Body of pancreas (tissue), 4 donors: ENCODE results near the gene KRT75. TPM values are rescaled to one million over a fixed set of nuclear protein-coding genes. Genes with fewer than 3 reads are reported as not detected.

Experiments
- ATAC-seq: fragments of 150-250 bp; one replicate; pipeline ENCODE4 v1.9.1; 2016
- DNase-seq, 4 donors: peaks; one replicate each; pipeline ENCODE4 v3.0.0-alpha.2; 2019
- H3K27ac ChIP-seq, 4 donors: fragments of 200-600 bp; sonication (generic); 1 replicate in 3 of 4; 2 replicates in 1 of 4; pipeline versions ENCODE4 v1.5.1 to v1.6.1; 2016 to 2019; ENCODE audit warnings: mild to moderate bottlenecking in 1 of 4, mixed read lengths in 1 of 4, moderate library complexity in 1 of 4
- H3K27me3 ChIP-seq, 2 donors: fragments of 200-600 bp; sonication (generic); one replicate each; pipeline ENCODE4 v1.6.0; 2016; ENCODE audit warnings: mild to moderate bottlenecking in 1 of 2
- H3K36me3 ChIP-seq, 2 donors: fragments of 200-600 bp; sonication (generic); replicated peaks in 1 of 2; 2 replicates each; pipeline ENCODE4 v1.5.1; 2016; ENCODE audit warnings: low read depth in 2 of 2; ENCODE audit not compliant: insufficient read depth in 1 of 2
- H3K4me1 ChIP-seq: fragments of 200-600 bp; sonication (generic); one replicate; pipeline ENCODE4 v1.6.0; 2016
- H3K4me3 ChIP-seq, 2 donors: fragments of 200-600 bp; sonication (generic); 1 replicate in 1 of 2; 2 replicates in 1 of 2; pipeline ENCODE4 v1.5.1; 2016 to 2019
- H3K9me3 ChIP-seq, 3 donors: fragments of 200-600 bp; sonication (generic); 1 replicate in 2 of 3; 2 replicates in 1 of 3; pipeline ENCODE4 v1.5.1; 2016
- CTCF ChIP-seq, 7 experiments: fragments of 450-650 bp in 4 of 7; fragments of 200-600 bp in 3 of 7; sonication (generic) in 3 of 7; IDR thresholded peaks; one replicate each; pipeline ENCODE4 v1.5.1; 2016 to 2019; ENCODE audit warnings: antibody characterized with exemption in 7 of 7
- POLR2A ChIP-seq, 3 donors: fragments of 450-650 bp; IDR thresholded peaks; one replicate each; pipeline ENCODE4 v1.6.1; 2016; ENCODE audit warnings: antibody characterized with exemption in 3 of 3, mild to moderate bottlenecking in 2 of 3
- WGBS, 2 donors: methylation state at CpG; one replicate each; pipeline ENCODE4 v1.1.5; 2017; 5-methylcytosine and 5-hydroxymethylcytosine counted together
- intact Hi-C: fragments of 100-400 bp; cut with DNase I; formaldehyde crosslinking; loops from one replicate; pipeline ENCODE4 v1.15.1; 2023
- total RNA-seq, 2 donors: library from RNA; depleted of rRNA; stranded (reverse); fragments of >200 nt; gene quantifications; one replicate each; pipeline ENCODE4 v1.1.0, GENCODE V29; 2016

The KRT75 gene
- total RNA-seq, 2 donors from 2014 or later: not detected

- Histone ChIP-seq H3K9me3 (no peaks in the 10 kb centered on the region), H3K27me3 (no peaks in the 10 kb centered on the region), H3K4me3 (no peak overlapping the region), H3K36me3 (no peaks in the 10 kb centered on the region), H3K4me1 (peaks cover 9% of the 10 kb centered on the region), H3K27ac (no peak overlapping the region)
- DNase-seq: no peak
- WGBS, 2 donors: 62 to 66% methylated on average over 5 to 9 of the region's 9 CpGs
- TF ChIP-seq CTCF (IDR thresholded peaks at IDR 0.05) (no peak), POLR2A (IDR thresholded peaks at IDR 0.05) (no peak)
- no peak for ATAC-seq
- intact Hi-C loops: no loop called here
Observed at GRCh38 chr12:52437508-52437907, 3.3 kb upstream of the KRT75 start.

- Histone ChIP-seq H3K27ac (peak overlapping the region in 1 of 4 donors; percentile 34), H3K36me3 (no peaks in the 10 kb centered on the region), H3K4me1 (peaks cover 9% of the 10 kb centered on the region), H3K9me3 (no peaks in the 10 kb centered on the region), H3K27me3 (no peaks in the 10 kb centered on the region), H3K4me3 (no peak overlapping the region)
- intact Hi-C loops: no loop called here
- 61 to 65% methylated on average over 9 of the region's 9 CpGs for WGBS, 2 donors
- ATAC-seq (no peak), DNase-seq (no peak)
- no peak for TF ChIP-seq POLR2A (IDR thresholded peaks at IDR 0.05)
- no peak for TF ChIP-seq CTCF (IDR thresholded peaks at IDR 0.05)
Observed at GRCh38 chr12:52436828-52437474, 2.8 kb upstream of the KRT75 start.

GRCh38 chr12:52436000-52436827, 2.0 kb upstream of the KRT75 start:
- no peaks in the 10 kb centered on the region for H3K9me3 ChIP-seq
- H3K36me3 ChIP-seq: no peaks in the 10 kb centered on the region
- WGBS, 2 donors: 50 to 54% methylated on average over 8 to 9 of the region's 9 CpGs
- no peaks in the 10 kb centered on the region for H3K27me3 ChIP-seq
- DNase-seq (peak in 3 of 4 donors; percentile 17 to 42 (median 32)), ATAC-seq (peak; percentile 71)
- H3K4me3 ChIP-seq: no peak overlapping the region
- peaks cover 9% of the 10 kb centered on the region for H3K4me1 ChIP-seq
- H3K27ac ChIP-seq: peak overlapping the region in 2 of 4 donors; percentile 20 to 34
- no peak for TF ChIP-seq CTCF (IDR thresholded peaks at IDR 0.05)
- no peak for TF ChIP-seq POLR2A (IDR thresholded peaks at IDR 0.05)
- intact Hi-C loops: no loop called here

GRCh38 chr12:52435659-52435999, 1.5 kb upstream of the KRT75 start:
- WGBS, 2 donors: 81 to 87% methylated on average over 6 of the region's 6 CpGs
- Histone ChIP-seq H3K4me1 (peaks cover 9% of the 10 kb centered on the region), H3K4me3 (no peak overlapping the region), H3K9me3 (no peaks in the 10 kb centered on the region), H3K36me3 (no peaks in the 10 kb centered on the region), H3K27me3 (no peaks in the 10 kb centered on the region), H3K27ac (peak overlapping the region in 1 of 4 donors; percentile 20)
- DNase-seq: no peak
- intact Hi-C loops: no loop called here
- ATAC-seq: no peak
- no peak for TF ChIP-seq POLR2A (IDR thresholded peaks at IDR 0.05)
- TF ChIP-seq CTCF (IDR thresholded peaks at IDR 0.05): no peak
